ENCODE measurements around the gene AREL1. TPM values are rescaled to one million over a fixed set of nuclear protein-coding genes. Genes with fewer than 3 reads are reported as not detected.

The AREL1 gene
- total and polyA plus RNA-seq, 2 of the 8 experiments (the other 6 are each of a cell fraction or from before 2014, with no cell fraction given): 31.4 to 49.1 TPM

DNA sequence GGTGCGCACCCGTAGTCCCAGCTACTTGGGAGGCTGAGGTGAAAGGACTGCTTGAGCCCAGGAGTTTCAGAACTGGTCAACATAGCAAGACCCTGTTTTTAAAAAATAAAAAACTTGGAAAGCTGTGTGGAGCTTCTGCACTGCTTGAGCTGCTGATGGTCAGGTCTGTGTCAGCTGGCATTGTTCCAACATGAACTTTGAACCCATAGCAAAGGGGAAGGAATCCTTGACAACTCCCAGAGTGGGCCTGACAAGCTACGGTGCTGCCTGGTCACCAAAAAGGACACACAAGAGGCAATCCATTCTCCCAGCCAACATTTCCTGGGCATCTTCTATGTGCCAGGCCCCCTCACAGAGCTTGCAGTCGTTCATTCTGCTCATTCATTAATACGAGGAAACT lies 84.5 kb downstream of the AREL1 start:
- WGBS, 2 experiments (ENCODE audit: extremely low coverage in 1 of 2, insufficient coverage in 1 of 2, insufficient read length in 1 of 2, insufficient replicate concordance in 2 of 2, low coverage in 1 of 2, low lambda C conversion rate in 2 of 2, missing lambda C conversion rate in 1 of 2): 75% methylated on average over 5 of the region's 5 CpGs; no CpG with 5 or more reads in 1 of the 2 experiments
- TF ChIP-seq SP2 (IDR thresholded peaks at IDR 0.05; ENCODE audit: low read length): no peak
- TF ChIP-seq, protein P1, sequence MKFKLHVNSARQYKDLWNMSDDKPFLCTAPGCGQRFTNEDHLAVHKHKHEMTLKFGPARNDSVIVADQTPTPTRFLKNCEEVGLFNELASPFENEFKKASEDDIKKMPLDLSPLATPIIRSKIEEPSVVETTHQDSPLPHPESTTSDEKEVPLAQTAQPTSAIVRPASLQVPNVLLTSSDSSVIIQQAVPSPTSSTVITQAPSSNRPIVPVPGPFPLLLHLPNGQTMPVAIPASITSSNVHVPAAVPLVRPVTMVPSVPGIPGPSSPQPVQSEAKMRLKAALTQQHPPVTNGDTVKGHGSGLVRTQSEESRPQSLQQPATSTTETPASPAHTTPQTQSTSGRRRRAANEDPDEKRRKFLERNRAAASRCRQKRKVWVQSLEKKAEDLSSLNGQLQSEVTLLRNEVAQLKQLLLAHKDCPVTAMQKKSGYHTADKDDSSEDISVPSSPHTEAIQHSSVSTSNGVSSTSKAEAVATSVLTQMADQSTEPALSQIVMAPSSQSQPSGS (IDR thresholded peaks at IDR 0.05; ENCODE audit: low read length): no peak
- TF ChIP-seq PHF8 (conservative IDR thresholded peaks at IDR 0.05; ENCODE audit: low read depth, low read length): no peak
- no peak for TF ChIP-seq KDM1A (IDR thresholded peaks at IDR 0.05; ENCODE audit: borderline replicate concordance, low read length)
- no peak for TF ChIP-seq POLR2A (IDR thresholded peaks at IDR 0.05; ENCODE audit: control extremely low read depth in 1 of 2, low read depth in 2 of 2, low read length in 2 of 2)
- TF ChIP-seq ZNF274 (IDR thresholded peaks at IDR 0.05; ENCODE audit: borderline replicate concordance, extremely low read depth, low read length): no peak
- TF ChIP-seq CTBP2 (IDR thresholded peaks at IDR 0.05; ENCODE audit: borderline replicate concordance, insufficient read depth, insufficient read length, low read length): no peak
- no peak for TF ChIP-seq EP300 (IDR thresholded peaks at IDR 0.05; ENCODE audit: borderline replicate concordance in 1 of 2, low read depth in 2 of 2, low read length in 2 of 2)
- no peak for TF ChIP-seq SIX5 (IDR thresholded peaks at IDR 0.05; ENCODE audit: low read depth, low read length)
- TF ChIP-seq MAFK (IDR thresholded peaks at IDR 0.05; ENCODE audit: low read depth, low read length): no peak
- TF ChIP-seq CREB1 (IDR thresholded peaks at IDR 0.05): no peak
- no peak for TF ChIP-seq HDAC6 (IDR thresholded peaks at IDR 0.05; ENCODE audit: low read depth, low read length)
- no peak for TF ChIP-seq TAF1 (IDR thresholded peaks at IDR 0.05; ENCODE audit: low read depth, low read length)

More for the DNA sequence above, 84.5 kb downstream of the AREL1 start:
- no peak overlapping the region for H2BK12ac ChIP-seq (ENCODE audit: low read depth, low read length)
- H4K5ac ChIP-seq (ENCODE audit: insufficient read length, low read depth, low read length): no peak overlapping the region
- no peak overlapping the region for H3K18ac ChIP-seq (ENCODE audit: extremely low read depth, low read length)
- no peak overlapping the region for H3K4me3 ChIP-seq (ENCODE audit: extremely low read depth in 1 of 4, insufficient read depth in 2 of 4, low read depth in 3 of 4, low read length in 4 of 4)
- DNase-seq (ENCODE audit: low read depth in 1 of 2, low spot score in 2 of 2): no peak
- peaks cover 0 to 5% (median 0%) of the 10 kb centered on the region in 4 experiments; a peak in 4 of 7 replicates for H3K4me1 ChIP-seq (replicated peaks in 1 of 4; ENCODE audit: control insufficient read depth in 3 of 4, insufficient read depth in 4 of 4, low read length in 3 of 4)
- H3K79me2 ChIP-seq (ENCODE audit: control insufficient read depth in 1 of 2, insufficient read depth in 2 of 2, low read length in 2 of 2): no peaks in the 10 kb centered on the region
- no peaks in the 10 kb centered on the region for H4K20me1 ChIP-seq (replicated peaks in 1 of 2; ENCODE audit: control insufficient read depth in 1 of 2, insufficient read depth in 2 of 2, low read length in 2 of 2)
- no peak overlapping the region for H3K56ac ChIP-seq (replicated peaks; ENCODE audit: insufficient read length, low read depth, low read length)
- H3K27me3 ChIP-seq (replicated peaks in 1 of 4; ENCODE audit: control insufficient read depth in 3 of 4, extremely low read depth in 1 of 4, insufficient read depth in 3 of 4, low read length in 3 of 4): no peaks in the 10 kb centered on the region
- H2BK120ac ChIP-seq (replicated peaks; ENCODE audit: low read depth, low read length): no peak overlapping the region
- H3K4me2 ChIP-seq (ENCODE audit: insufficient read depth in 1 of 2, low read depth in 2 of 2, low read length in 2 of 2): no peak overlapping the region
- no peak overlapping the region for H2BK5ac ChIP-seq (ENCODE audit: low read depth, low read length)
- H2AK5ac ChIP-seq (ENCODE audit: low read depth, low read length): no peak overlapping the region
- H4K8ac ChIP-seq (ENCODE audit: extremely low read depth, insufficient read depth, low read length): no peak overlapping the region
- H3K4ac ChIP-seq (replicated peaks; ENCODE audit: insufficient read length, low read depth, low read length): no peak overlapping the region
- H2AFZ ChIP-seq (ENCODE audit: low read length): no peak overlapping the region
- no peak overlapping the region for H2BK20ac ChIP-seq (ENCODE audit: low read length)
- ChIA-PET POLR2A (ENCODE audit: partially characterized antibody) (interaction anchor here (1.0 kb wide), 1 partner anchor 23 kb away, joined by 3 read pairs; no protein-coding TSS in a partner anchor), CTCF (ENCODE audit: partially characterized antibody) (interaction anchor here (0.9 to 6.6 kb wide), 6 partner anchors 9 to 127 kb away, joined by 3 to 55 read pairs (median 4); partner anchors contain the start of gene LTBP2)
- no peak overlapping the region for H3K23ac ChIP-seq (ENCODE audit: insufficient read length)
- no peaks in the 10 kb centered on the region for H3K79me1 ChIP-seq (ENCODE audit: low read depth, low read length)
- no peaks in the 10 kb centered on the region for H3K9me3 ChIP-seq (ENCODE audit: insufficient read depth in 2 of 2, low read depth in 1 of 2, low read length in 1 of 2)
- no peak overlapping the region for H3K9ac ChIP-seq (replicated peaks in 1 of 4; ENCODE audit: extremely low read depth in 1 of 4, low read depth in 3 of 4, low read length in 3 of 4)
- no peak overlapping the region for H3K14ac ChIP-seq (ENCODE audit: insufficient read length)
- H3K36me3 ChIP-seq (ENCODE audit: control insufficient read depth in 2 of 4, insufficient read depth in 4 of 4, low read length in 3 of 4): no peaks in the 10 kb centered on the region
- no peaks in the 10 kb centered on the region; the same call in 1 of the 2 replicates for H3K23me2 ChIP-seq (ENCODE audit: low read depth, low read length)
- no peak overlapping the region for H4K91ac ChIP-seq (replicated peaks; ENCODE audit: insufficient read length, low read length)
- no peak overlapping the region for H3K27ac ChIP-seq (ENCODE audit: low read depth, low read length)
- no peak overlapping the region for H2BK15ac ChIP-seq (ENCODE audit: low read length)
- FAIRE-seq: no peak
